Caki2 (cell line): ENCODE measurements around the gene AOC3. TPM values are rescaled to one million over a fixed set of nuclear protein-coding genes. Genes with fewer than 3 reads are reported as not detected.

ENCODE experiments used
- DNase-seq: peaks from one replicate; pipeline ENCODE4 v3.0.0-alpha.2; 2015; ENCODE audit warnings: low read depth
- in situ Hi-C: cut with HindIII; loops from 2 replicates; pipeline ENCODE4 v1.10.0; 2016; ENCODE audit warnings: low sequenced_read_pairs, low pct_unique_long_range_greater_than_20kb, mixed read lengths
- total RNA-seq: library from RNA; depleted of rRNA; stranded (reverse); fragments of >200 nt; shearing (Covaris generic); gene quantifications from 2 replicates; pipeline ENCODE4 v1.2.3, GENCODE V29; 2014; ENCODE audit warnings: low replicate concordance; rRNA removed

Gene AOC3, protein sequence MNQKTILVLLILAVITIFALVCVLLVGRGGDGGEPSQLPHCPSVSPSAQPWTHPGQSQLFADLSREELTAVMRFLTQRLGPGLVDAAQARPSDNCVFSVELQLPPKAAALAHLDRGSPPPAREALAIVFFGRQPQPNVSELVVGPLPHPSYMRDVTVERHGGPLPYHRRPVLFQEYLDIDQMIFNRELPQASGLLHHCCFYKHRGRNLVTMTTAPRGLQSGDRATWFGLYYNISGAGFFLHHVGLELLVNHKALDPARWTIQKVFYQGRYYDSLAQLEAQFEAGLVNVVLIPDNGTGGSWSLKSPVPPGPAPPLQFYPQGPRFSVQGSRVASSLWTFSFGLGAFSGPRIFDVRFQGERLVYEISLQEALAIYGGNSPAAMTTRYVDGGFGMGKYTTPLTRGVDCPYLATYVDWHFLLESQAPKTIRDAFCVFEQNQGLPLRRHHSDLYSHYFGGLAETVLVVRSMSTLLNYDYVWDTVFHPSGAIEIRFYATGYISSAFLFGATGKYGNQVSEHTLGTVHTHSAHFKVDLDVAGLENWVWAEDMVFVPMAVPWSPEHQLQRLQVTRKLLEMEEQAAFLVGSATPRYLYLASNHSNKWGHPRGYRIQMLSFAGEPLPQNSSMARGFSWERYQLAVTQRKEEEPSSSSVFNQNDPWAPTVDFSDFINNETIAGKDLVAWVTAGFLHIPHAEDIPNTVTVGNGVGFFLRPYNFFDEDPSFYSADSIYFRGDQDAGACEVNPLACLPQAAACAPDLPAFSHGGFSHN
- total RNA-seq: 0.17 TPM in 1 of 2 replicates, not detected in the other

DNA sequence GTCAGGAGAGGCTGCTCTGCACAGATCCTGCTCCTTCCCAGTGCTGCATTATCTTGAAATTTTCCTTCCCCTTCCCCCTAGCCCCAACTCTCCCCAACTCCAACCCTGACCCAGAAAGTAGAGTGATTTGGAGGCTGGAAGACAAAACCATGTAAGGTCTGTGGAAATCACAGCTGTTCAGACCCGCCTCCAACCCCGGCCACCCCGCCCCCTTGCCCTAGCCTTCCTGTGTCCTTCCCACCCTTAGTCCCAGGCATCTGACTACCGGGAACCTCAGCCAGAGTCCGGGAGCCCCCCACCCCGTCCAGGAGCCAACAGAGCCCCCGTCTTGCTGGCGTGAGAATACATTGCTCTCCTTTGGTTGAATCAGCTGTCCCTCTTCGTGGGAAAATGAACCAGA, at the start of gene AOC3:
TSS of gene AOC3 (plus strand) at position 246 of the 400 bp plus-strand sequence. CDS start at position 391, 145 bp downstream.
- DNase-seq: no peak
- in situ Hi-C loops: no loop called here

DNA sequence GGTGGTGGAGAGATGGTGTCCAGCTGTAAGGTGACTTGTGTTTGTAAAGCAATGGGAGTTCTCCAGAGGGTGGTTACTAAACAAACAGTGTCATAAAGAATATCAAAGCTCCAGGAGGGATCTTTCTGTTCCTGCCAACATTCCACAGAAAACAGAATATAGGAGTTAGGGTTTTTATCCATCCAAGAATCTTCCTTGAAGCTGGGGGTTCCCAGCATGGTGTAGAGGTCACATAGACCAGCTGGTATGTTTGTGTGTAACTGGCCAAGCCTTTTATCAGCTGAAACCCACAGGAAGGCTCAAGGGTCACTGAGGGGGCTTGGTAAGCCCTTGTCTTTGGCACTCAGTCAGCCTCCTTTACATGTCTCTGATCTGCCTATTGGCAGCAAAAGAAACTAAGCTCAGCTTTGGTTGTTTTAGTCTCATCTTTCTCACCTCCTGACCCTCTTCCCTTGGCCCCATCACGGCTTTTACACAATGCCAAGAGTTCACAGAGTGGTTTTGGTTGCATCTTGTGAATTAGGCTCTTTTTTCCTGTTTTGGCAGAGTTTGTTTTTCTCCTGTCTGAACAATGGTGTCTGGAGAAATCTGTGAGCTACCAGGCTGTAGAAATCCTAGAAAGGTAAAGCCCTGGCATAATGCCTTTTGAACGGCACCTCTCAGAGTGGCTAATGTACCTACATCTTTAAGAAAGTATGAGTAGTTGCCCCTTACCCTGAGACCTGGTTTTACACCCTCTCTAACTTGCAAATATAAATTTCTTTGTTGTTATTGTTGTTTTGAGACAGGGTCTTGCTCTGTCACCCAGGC, 47.7 kb upstream of the AOC3 start:
- DNase-seq: no peak
- in situ Hi-C loops: no loop called here

DNA sequence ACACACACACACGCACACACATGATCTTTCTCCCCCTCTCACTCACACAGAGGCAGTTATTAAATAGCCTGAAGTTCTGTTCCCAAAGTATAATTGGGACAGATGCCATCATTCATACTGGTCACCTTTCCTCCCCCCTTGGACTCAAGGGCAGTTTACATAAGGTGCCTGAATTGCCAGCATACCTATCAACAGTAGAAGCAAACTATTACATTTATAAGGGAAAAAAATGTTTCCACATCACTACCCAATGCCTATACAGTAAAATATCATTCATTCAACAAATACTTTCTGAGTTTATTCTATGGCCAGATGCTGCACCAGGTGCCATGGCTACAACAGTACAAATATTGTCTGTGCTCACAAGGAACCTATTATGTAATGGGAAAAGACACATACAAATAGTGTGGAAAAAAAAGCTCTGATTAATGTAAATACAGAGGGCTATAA, 46.1 kb upstream of the AOC3 start:
- in situ Hi-C loops: no loop called here
- no peak for DNase-seq

DNA sequence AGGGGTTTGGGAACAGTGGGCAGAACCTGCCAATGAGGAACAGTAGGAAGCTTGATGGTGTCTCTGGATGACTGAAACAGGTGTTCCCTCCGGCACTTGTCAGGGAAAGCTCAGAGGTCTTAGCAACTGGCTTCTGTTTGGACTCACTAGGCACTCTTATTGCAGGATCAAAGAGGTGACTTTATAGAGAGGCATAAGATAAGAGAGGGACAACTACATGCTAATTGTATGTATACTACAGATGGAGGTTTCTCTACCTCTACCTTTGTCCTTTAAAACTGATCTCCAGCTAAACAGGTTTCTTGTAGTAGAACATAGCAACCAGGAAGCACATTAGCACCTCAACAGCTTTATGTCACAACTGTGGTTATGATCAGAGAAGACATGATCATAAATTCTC, 44.8 kb upstream of the AOC3 start:
- in situ Hi-C loops: no loop called here
- no peak for DNase-seq

DNA sequence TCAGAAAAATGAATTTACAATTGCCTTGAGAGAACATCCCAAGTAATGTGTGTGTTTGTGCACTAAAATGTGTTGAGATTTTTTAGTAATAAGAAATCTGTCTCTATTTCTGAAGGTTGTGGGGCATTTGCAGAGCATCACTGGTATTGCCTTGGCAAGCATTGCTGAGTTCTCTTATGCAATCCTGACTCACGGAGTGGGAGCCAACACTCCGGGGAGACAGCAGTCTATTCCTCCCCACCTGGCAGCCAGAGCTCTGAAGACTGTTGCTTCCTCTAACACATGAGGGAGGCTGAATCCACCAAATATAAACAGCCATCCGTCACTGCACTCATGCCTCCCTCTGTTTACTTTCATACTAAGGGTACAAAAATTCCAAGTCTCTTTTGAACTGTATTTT, 41.7 kb upstream of the AOC3 start:
- in situ Hi-C loops: no loop called here
- no peak for DNase-seq

DNA sequence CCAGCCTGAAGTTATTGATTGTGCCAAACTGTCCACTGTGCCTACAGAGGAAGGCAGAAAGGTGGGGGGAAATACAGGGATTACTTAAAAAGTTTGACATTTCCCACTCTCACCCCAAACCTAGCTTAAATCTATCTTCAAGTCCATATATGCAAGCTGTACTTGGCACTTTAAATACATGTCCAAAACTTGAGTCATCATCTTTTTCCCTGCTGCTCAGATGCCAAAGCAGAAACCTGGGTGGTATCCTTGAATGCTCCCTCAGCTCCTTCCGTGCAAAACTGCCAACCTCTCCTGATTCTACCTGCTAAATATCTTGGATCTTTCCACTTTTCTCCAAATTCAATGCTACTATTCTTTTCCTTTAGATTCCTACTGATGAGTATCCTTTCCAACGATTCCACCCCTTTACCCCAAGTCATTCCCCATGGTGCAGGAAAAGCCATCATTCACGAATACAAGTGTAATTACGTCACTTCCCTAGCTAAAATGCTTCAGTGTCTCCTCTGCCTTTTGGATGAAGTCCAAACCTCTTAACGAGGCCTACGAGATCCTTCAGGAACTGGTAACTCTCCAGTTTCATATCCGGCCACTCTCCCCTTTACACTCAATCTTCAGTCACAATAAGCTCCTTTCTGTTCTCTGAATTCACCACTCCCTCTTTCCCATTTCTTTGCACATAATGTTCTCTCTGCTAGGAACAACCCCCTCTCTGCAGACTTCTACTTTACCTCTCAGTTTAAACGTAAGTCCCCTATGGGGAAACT, 36.2 kb upstream of the AOC3 start:
- no peak for DNase-seq
- in situ Hi-C loops: no loop called here

DNA sequence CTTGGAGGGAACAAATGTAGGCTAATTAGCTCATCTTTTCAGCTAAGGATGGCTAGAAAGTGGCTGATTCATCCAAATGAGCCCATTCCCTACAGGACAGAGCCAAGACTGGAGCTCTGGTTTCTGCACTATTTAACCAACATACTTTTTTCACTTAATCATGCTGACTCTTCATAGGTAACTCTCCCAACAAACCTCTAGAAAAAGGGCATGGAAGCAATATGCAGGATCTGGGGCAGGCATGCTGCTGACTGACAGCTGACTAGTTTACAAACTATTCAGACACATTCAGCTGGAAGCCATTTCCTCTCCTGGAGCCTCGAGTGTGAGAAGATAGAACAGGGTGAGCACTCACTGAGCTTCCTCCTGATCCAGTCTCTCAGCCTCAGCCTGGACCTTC, 33.1 kb upstream of the AOC3 start:
- in situ Hi-C loops: no loop called here
- DNase-seq: no peak

DNA sequence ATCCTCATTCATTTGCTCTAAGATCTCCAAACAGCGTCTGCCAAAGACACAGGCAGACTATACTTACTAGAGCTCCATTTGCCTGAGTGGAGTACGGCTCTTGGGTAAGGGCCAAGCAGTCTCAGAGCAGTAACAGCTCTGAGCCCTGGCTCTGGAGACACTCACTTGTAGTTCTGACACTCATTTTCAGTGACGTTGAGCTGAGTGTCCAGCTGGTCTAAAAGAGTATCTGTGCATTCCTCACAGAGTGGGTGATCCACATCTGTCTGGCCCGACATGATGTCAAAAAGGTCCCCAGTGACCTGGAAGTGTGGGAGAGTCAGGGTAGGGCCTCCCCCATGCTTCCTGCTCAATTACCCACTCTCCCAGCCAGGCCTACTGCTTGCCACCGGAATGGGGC, 32.6 kb upstream of the AOC3 start:
- in situ Hi-C loops: no loop called here
- no peak for DNase-seq

DNA sequence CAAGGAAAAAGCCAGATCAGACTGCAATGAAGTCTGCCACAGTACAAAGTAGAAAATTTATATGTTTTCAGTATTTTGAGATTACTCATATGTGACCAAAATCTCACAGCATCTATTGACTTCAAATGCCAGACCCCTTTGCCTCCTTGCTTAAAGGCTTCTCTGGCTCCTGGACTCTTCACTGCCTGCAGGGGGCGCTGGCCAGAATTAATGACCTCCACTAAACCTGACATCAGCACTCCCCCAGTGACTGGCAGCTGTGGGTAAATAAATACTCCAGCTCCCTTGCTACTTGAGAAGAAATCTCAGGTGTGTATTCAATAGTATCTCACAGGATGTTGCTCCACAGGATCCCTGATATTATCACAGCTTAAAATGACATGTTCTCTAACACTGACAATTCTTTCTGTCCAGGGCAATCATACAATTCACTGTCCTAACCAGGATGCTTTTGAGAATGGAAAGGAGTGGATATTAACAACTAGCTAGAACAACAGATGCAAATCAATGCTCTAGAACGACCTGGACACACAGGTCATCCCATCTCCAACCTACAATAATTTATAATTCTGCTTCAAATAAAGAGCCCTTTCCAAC, 31.0 kb upstream of the AOC3 start:
- no peak for DNase-seq
- in situ Hi-C loops: no loop called here

DNA sequence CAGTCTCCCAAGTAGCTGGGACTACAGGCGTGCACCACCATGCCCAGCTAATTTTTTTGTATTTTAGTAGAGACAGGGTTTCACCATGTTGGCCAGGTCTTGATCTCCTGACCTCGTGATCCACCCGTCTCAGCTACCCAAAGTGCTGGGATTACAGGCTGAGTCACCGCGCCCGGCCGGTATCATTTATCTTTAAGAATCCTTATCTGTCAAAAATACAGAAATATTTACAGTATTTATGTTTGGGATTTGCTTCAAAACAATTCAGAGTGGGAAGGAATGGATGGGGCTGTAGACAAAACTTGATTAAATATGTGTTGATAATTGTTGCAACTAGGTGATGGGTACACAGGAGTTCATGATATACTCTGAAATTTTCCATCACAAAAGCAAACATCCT, 29.8 kb upstream of the AOC3 start:
- in situ Hi-C loops: no loop called here
- DNase-seq: no peak

DNA sequence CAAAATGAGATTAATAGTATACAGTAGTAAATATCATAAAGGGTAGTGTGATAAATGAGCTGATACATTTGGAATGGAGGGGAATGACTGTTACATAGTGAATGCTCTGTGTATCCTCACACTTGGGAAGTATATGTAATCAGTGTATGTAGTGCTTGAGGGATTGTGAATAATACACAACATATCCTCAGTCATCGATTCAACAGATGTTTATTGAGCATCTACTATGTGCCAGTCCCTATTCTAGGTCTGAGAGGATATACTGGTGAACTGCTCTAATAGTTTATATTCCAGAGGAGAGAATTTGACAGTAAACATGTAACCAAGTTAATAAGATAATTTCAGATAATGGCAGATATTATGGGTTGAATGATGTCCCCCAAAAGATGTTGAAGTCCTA, 23.5 kb upstream of the AOC3 start:
- no peak for DNase-seq
- in situ Hi-C loops: no loop called here

DNA sequence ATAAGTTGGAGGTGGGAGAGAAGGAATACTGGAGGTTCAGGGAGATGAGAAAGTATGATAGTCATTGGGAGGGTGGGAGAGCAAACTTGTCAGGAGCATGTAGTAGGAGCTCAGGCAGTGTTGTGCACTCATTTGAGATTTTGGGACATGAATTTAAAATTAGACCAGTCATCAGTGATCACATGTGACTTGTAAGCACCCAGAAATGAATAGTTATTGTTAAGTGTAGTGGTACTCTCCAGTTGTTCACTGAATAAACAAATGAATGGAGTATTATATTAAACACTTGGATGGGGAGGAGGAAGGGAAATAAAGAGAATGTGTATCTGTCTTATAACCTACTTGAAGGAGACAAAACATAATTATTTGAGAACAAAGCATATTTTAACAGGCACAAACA, 20.0 kb upstream of the AOC3 start:
- no peak for DNase-seq
- in situ Hi-C loops: no loop called here

DNA sequence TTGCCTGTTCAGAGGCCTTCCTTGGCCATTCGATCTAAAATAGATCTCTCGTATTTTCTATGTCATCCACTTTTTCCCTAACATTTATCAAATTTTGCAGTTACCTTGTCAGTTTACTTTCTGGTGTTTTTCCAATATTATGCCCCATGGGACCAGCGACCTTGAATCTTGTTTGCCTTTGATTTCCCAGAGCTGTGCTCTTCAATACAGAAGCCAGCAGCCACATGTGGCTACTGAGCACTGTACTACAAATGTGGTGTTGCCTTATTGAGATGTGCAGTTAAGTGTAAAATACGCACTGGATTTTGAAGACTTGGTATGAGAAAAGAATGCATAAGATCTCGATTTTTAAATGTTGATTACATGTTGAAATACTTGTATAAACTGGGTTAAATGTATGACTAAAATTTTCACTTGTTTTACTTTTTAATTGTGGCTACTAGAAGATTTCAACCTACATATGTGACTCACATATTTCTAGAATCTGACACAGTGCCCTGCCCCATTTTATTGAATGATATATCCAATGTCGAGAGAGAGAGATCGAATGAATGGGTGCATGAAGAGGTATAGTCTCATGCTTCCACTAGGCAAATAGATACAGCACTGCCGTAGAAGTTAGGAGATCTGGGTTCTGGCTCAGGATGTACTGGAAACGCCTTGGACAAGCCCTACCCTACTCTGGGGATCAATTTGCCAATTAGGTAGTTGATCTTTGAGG, 18.6 kb upstream of the AOC3 start:
- in situ Hi-C loops: no loop called here
- no peak for DNase-seq

DNA sequence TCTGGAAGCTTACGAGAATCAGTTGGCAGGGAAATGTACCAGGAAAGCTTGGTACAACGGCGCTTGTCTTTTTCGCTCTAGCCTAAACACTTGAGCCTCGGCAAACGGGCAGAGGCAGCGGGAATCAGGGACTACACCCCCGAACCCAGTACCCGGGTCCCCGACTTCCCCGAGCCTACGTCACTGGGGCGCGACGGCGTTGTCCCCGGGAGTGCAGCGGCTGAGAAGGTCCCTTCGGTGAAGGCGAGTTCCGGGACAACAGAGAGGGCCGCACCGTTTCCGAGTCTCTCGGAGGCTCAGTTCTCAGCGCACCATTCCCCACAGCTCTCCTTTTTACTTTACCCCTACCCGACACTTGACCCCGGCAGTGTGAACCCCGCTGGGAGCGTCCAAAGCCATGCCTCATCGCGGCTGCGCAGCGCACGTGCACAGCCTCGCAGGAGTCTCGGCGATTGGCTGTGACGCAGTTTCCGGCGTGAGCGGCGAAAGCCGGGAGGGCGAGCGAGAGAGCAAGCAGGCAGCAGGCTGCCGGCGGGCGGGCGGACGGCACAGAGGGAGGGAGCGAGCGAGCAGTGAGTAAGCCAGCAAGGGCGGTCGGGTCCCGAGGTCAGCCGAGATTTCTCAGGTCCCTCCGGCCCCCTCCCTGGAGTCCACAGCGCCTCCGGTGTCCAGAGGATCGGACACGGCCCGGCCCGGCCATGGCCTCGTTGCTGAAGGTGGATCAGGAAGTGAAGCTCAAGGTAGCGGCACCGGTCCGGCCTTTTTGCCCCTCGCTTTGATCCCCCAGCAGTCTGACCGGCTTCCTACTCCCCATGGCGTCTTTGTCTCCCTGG, 17.8 kb upstream of the AOC3 start, which contains the start of gene PSME3:
TSS of gene PSME3 (plus strand) at position 464 of the 833 bp plus-strand sequence. CDS start at position 699, 235 bp downstream.
- peak; percentile 90 for DNase-seq
- in situ Hi-C loops: no loop called here

DNA sequence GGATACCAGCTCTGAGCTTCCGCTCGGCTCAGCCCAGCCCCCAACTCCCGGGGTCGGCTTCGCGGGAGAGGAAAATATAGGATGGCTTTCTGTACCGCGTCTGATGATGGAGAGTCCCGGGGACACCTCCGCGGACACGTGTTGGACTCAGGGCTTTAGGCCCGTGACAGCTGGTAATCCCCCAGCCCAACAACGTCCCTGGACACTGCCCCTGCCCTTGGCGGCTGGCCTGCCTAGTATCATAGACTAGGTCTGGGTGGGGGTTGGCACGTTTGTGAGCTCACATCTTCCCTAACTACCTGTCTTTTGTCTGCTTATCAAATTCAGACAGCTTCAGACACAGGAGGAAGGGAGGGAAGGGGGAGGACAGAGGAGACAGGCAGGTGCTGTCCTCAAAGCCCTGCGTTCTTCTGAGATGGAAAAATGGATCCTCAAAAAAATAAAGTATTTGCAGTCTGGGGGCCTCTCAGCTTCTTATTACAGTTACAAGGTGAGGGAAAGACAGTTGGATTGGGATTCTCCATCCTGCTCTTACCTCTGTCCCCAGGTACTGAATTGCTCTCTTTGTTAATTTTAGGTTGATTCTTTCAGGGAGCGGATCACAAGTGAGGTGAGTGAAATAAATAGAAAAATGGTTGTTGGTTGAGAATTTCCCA, 17.1 kb upstream of the AOC3 start:
- DNase-seq: no peak
- in situ Hi-C loops: no loop called here

DNA sequence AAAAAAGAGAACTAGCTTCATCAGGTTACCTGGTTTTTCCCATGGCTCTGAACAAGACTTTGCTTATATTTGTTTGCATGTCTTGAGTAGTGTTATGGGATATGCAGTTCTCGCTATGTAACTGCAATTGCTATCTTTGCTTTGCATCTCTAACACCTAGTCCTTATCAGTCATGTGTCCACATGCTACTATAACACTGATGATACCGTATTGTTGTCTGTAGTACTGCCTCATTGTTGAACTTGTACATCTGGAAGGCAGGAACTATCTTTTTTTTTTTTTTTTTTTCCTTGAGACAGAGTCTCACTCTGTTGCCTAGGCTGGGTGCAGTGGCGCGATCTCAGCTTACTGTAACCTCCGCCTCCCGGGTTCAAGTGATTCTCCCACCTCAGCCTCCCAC, 15.3 kb upstream of the AOC3 start:
- DNase-seq: no peak
- in situ Hi-C loops: no loop called here
